Ascending aorta (tissue), 2 donors: Measurements from ENCODE around the gene UBL3. TPM values are rescaled to one million over a fixed set of nuclear protein-coding genes. Genes with fewer than 3 reads are reported as not detected.

Experiments
- DNase-seq, 2 donors: peaks; one replicate each; pipeline ENCODE4 v3.0.0-alpha.2; 2019; ENCODE audit warnings: low spot score in 2 of 2
- H3K27ac ChIP-seq, 2 donors: fragments of 200-600 bp; sonication (generic); one replicate each; pipeline ENCODE4 v1.5.1; 2016 to 2017; ENCODE audit warnings: mild to moderate bottlenecking in 1 of 2
- H3K27me3 ChIP-seq: fragments of 200-600 bp; sonication (generic); one replicate; pipeline ENCODE4 v1.5.1; 2017
- H3K36me3 ChIP-seq, 2 donors: fragments of 200-600 bp; sonication (generic); one replicate each; pipeline ENCODE4 v1.5.1; 2016
- H3K4me1 ChIP-seq, 2 donors: fragments of 200-600 bp; sonication (generic); one replicate each; pipeline ENCODE4 v1.5.1; 2016 to 2017; ENCODE audit warnings: mild to moderate bottlenecking in 1 of 2
- H3K4me3 ChIP-seq, 2 donors: fragments of 200-600 bp; sonication (generic); one replicate each; pipeline ENCODE4 v1.5.1; 2016 to 2017; ENCODE audit warnings: mild to moderate bottlenecking in 1 of 2
- H3K9me3 ChIP-seq, 2 donors: fragments of 200-600 bp; sonication (generic); one replicate each; pipeline ENCODE4 v1.5.1; 2016
- intact Hi-C: fragments of 100-400 bp; cut with DNase I; formaldehyde crosslinking; loops from one replicate; pipeline ENCODE4 v1.15.1; 2023
- total RNA-seq: library from RNA; depleted of rRNA; stranded (reverse); fragments of >200 nt; gene quantifications from one replicate; pipeline ENCODE4 v1.1.0, GENCODE V29; 2016
- TF ChIP-seq, protein P1 (sequence below), 3 experiments: fragments of 200-600 bp in 2 of 3; fragments of 450-650 bp in 1 of 3; sonication (generic) in 2 of 3; IDR thresholded peaks; one replicate each; pipeline ENCODE4 v1.5.1; 2016 to 2019; ENCODE audit warnings: antibody characterized with exemption in 3 of 3, mild to moderate bottlenecking in 1 of 3, moderate library complexity in 1 of 3

UBL3 gene
- total RNA-seq, 1 donor from 2014 or later = 17.9 TPM

DNA sequence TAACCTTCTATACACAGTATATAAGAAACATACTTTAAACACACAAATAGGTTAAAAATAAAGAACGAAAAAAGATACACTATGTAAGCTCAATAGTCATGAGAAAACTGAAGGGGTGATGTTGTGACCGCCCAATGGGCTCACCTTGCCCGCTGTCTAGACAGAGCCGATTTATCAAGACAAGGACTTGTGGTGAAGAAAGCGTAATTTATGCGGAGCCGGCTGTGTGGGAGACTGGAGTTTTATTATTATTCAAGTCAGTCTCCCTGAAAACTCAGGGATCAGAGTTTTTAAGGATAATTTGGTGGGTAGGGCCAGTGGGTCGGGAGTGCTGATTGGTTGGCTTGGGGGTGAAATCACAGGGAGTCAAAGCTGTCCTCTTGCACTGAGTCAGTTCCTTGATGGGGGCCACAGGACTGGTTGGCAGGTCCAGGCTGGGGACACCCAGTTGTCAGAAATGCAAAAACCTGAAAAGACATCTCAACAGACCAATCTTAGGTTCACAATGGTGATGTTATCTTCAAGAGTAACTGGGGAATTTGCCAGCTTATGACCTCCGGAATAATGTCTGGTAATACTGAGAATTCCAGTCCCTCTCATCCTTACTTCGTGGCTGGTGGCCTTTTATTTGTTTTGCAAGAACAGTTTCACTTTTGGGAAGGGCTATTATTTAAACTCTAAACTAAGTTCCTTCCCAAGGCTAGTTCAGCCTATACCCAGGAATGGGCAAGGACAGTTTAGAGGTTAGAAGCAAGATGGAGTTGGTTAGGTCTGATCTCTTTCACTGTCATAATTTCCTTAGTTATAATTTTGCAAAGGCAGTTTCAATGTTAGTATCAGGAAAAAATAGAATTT is 96.6 kb downstream of the UBL3 start:
- intact Hi-C loops = no loop called here
- Histone ChIP-seq H3K27me3 (no peaks in the 10 kb centered on the region), H3K27ac (no peak overlapping the region), H3K36me3 (no peaks in the 10 kb centered on the region), H3K4me3 (no peak overlapping the region), H3K4me1 (no peaks in the 10 kb centered on the region), H3K9me3 (no peaks in the 10 kb centered on the region)
- no peak for DNase-seq
- TF ChIP-seq, protein P1, sequence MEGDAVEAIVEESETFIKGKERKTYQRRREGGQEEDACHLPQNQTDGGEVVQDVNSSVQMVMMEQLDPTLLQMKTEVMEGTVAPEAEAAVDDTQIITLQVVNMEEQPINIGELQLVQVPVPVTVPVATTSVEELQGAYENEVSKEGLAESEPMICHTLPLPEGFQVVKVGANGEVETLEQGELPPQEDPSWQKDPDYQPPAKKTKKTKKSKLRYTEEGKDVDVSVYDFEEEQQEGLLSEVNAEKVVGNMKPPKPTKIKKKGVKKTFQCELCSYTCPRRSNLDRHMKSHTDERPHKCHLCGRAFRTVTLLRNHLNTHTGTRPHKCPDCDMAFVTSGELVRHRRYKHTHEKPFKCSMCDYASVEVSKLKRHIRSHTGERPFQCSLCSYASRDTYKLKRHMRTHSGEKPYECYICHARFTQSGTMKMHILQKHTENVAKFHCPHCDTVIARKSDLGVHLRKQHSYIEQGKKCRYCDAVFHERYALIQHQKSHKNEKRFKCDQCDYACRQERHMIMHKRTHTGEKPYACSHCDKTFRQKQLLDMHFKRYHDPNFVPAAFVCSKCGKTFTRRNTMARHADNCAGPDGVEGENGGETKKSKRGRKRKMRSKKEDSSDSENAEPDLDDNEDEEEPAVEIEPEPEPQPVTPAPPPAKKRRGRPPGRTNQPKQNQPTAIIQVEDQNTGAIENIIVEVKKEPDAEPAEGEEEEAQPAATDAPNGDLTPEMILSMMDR (IDR thresholded peaks at IDR 0.05) = no peak

DNA sequence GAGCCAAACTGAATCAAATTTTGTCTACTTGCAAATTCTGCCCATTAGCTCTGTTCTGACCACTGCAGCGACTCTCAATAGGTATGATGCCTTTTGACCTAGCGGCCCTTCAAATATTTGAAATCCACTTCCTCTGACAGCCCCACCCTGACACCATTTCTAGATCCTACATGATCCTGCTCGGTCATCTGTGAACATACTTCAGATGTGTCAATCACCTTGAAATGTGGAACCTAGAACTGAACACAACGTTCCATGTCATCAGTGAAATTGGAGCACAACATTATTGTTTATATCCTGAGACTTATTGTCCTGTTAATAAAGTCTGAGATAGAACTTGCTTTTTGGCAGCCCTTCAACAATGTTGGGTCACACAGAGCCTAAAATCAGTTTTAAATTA is 98.2 kb downstream of the UBL3 start:
- no peak for DNase-seq
- intact Hi-C loops = no loop called here
- no peaks in the 10 kb centered on the region for H3K27me3 ChIP-seq
- no peaks in the 10 kb centered on the region for H3K9me3 ChIP-seq
- TF ChIP-seq, protein P1 (IDR thresholded peaks at IDR 0.05) = no peak
- no peaks in the 10 kb centered on the region for H3K4me1 ChIP-seq
- H3K36me3 ChIP-seq = no peaks in the 10 kb centered on the region
- no peak overlapping the region for H3K4me3 ChIP-seq
- no peak overlapping the region for H3K27ac ChIP-seq

DNA sequence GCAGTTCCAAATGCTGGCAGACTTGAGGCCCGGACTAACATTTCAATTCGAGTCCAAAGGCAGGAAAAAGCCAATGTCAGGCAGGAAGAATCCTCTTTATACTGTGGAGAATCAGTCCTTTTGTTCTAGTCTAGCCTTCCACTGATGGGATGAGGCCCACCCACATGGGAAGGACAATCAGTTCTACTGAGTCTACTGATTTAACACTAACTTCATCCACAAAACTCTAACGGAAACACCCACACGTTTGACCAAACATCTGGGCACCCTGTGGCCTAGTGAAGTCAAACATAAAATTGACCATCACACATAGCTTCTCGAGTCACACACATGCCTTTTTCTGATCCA is 100.3 kb downstream of the UBL3 start:
- Histone ChIP-seq H3K4me1 (no peaks in the 10 kb centered on the region), H3K9me3 (no peaks in the 10 kb centered on the region), H3K36me3 (no peaks in the 10 kb centered on the region), H3K4me3 (no peak overlapping the region), H3K27me3 (no peaks in the 10 kb centered on the region), H3K27ac (no peak overlapping the region)
- TF ChIP-seq, protein P1 (IDR thresholded peaks at IDR 0.05) = no peak
- intact Hi-C loops = no loop called here
- no peak for DNase-seq

DNA sequence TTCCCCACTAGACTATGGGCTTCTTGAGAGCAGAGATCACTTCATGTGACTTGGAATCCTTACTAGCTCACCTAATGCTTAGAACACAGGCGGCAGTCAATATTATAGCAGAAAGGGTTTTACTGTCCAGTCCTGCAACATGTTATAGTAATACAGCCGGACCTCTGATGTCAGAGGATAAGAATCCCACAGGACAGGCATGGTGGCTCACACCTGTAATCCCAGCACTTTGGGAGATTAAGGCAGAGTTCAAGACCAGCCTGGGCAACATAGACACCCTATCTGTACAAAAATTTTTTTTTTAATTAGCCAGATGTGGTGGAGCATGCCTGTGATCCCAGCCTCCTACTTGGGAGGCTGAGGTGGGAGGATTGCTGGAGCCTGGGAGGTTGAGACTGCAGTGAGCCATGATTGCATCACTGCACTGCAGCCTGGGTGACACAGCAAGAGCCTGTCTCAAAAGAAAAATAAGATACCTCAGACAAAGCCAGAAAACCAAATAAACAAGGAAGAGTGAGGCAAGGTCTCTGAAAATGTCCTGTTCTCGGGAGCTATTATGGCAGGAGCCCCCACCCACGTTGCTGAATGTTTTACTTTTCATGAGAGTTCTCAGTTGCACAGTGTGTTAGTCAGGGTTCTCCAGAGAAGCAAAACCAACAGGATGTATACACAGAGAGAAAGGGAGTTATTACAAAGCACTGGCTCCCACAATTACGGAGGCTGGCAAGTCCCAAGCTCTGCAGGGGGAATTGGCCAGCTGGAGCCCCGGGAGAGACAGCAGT is 100.8 kb downstream of the UBL3 start:
- no peak overlapping the region for H3K27ac ChIP-seq
- no peaks in the 10 kb centered on the region for H3K4me1 ChIP-seq
- no peaks in the 10 kb centered on the region for H3K36me3 ChIP-seq
- TF ChIP-seq, protein P1 (IDR thresholded peaks at IDR 0.05) = no peak
- H3K4me3 ChIP-seq = no peak overlapping the region
- H3K27me3 ChIP-seq = no peaks in the 10 kb centered on the region
- intact Hi-C loops = no loop called here
- no peak for DNase-seq
- H3K9me3 ChIP-seq = no peaks in the 10 kb centered on the region

DNA sequence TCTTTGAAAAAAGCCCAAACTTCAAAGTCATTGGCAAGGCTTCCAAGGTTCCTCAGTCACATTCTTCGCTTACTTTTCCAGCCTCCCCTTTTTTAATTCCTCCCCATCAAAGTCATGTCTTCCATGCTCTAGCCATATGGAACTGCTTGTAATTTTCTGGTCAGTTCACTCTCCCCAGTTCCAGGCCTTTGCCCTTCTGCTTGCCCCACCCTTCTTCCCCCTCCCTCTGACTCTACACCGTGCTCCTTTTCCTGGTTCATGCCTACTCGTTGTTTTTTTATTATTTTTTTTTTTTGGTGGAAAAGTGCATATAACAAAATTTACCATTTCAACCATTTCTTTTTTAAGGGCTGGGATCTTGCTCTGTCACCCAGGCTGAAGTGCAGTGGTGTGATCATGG is 102.3 kb downstream of the UBL3 start:
- TF ChIP-seq, protein P1 (IDR thresholded peaks at IDR 0.05) = no peak
- DNase-seq = no peak
- no peak overlapping the region for H3K27ac ChIP-seq
- H3K9me3 ChIP-seq = no peaks in the 10 kb centered on the region
- peaks cover 0 to 7% of the 10 kb centered on the region in 2 donors for H3K4me1 ChIP-seq
- no peaks in the 10 kb centered on the region for H3K27me3 ChIP-seq
- no peak overlapping the region for H3K4me3 ChIP-seq
- intact Hi-C loops = no loop called here
- no peaks in the 10 kb centered on the region for H3K36me3 ChIP-seq
